PC-9 (cell line): ENCODE data around the gene ADGB.

Source experiments
- CTCF ChIP-seq: fragments of 200-600 bp; sonication (generic); conservative IDR thresholded peaks from 2 replicates; pipeline ENCODE4 v1.6.1; 2017; ENCODE audit warnings: mixed run types, antibody characterized with exemption, mild to moderate bottlenecking, moderate library complexity
- EZH2 ChIP-seq: fragments of 200-600 bp; sonication (generic); IDR thresholded peaks from 2 replicates; pipeline ENCODE4 v1.8.0; 2017; ENCODE audit warnings: antibody characterized with exemption, low read depth

- TF ChIP-seq CTCF (no peak), EZH2 (no peak)
Measured at GRCh38 chr6:146850238-146850896, 251.6 kb downstream of the ADGB start.
